HepG2 (cell line): Measurements from ENCODE around the gene ARMC10. TPM values are rescaled to one million over a fixed set of nuclear protein-coding genes. Genes with fewer than 3 reads are reported as not detected.

Experiments used
- ATAC-seq: fragments of 200-7000 bp; cut with Tn5 transposase; 3 replicates; pipeline ENCODE4 v1.9.1; 2020; ENCODE audit warnings: mild to moderate bottlenecking, moderate library complexity
- BruUV-seq: library from RNA; stranded (reverse); fragments of 400-500 nt; replicated peaks from 2 replicates; lab custom pipeline; 2021; lab: Mats Ljungman, UMichigan
- CTCF ChIA-PET: fragments of 300-600 bp; formaldehyde crosslinking; extraction: SDS; loops from one replicate; lab custom pipeline; 2021; ENCODE audit warnings: low total read pairs, inconsistent platforms, low intra/inter-chr PET ratio; lab: Yijun Ruan, JAX
- POLR2A ChIA-PET: fragments of 350-600 bp; sonication (Branson Sonifier 250); formaldehyde crosslinking; loops from one replicate; lab custom pipeline; 2020; ENCODE audit warnings: antibody characterized with exemption, inconsistent platforms; lab: Yijun Ruan, JAX
- DNase-seq: peaks from one replicate; pipeline ENCODE4 v3.0.0-alpha.2; 2015; ENCODE audit warnings: low spot score
- FAIRE-seq: peaks from 3 replicates; lab custom pipeline; 2011; peaks lifted over from hg19 to GRCh38; lab: Jason Lieb, UNC
- H2AFZ ChIP-seq: one replicate; pipeline ENCODE4 v1.6.1; 2011; ENCODE audit warnings: low read length, inconsistent platforms
- H3K27ac ChIP-seq: fragments of 300-600 bp; 3 replicates; pipeline ENCODE4 v1.8.0; 2011; ENCODE audit warnings: mixed run types, mild to moderate bottlenecking, mixed read lengths, low read length, inconsistent platforms; ENCODE audit not compliant: insufficient read depth; ENCODE audit errors: extremely low read length
- H3K27me3 ChIP-seq, 2 experiments: fragments of 200-600 bp in 1 of 2; 2 replicates in 1 of 2; 3 replicates in 1 of 2; pipeline versions ENCODE4 v1.6.0 to v1.8.0; 2011; ENCODE audit warnings: low read length in 2 of 2, mild to moderate bottlenecking in 2 of 2, moderate library complexity in 2 of 2, inconsistent platforms in 1 of 2; ENCODE audit not compliant: insufficient read depth in 2 of 2, control insufficient read depth in 1 of 2
- H3K36me3 ChIP-seq, 2 experiments: fragments of 200-600 bp in 1 of 2; replicated peaks in 1 of 2; 2 replicates in 1 of 2; 3 replicates in 1 of 2; pipeline versions ENCODE4 v1.5.1 to v1.8.0; 2011; ENCODE audit warnings: low read length in 2 of 2, inconsistent platforms in 1 of 2; ENCODE audit not compliant: insufficient read depth in 2 of 2, control insufficient read depth in 1 of 2
- H3K4me1 ChIP-seq: 2 replicates; pipeline ENCODE4 v1.5.1; 2012; ENCODE audit warnings: low read length, inconsistent platforms; ENCODE audit not compliant: insufficient read depth
- H3K4me2 ChIP-seq: 2 replicates; pipeline ENCODE4 v1.6.0; 2011; ENCODE audit warnings: low read depth, low read length, inconsistent platforms
- H3K4me3 ChIP-seq, 3 experiments: fragments of 200-600 bp in 1 of 3; sonication (generic), shearing (Covaris generic) in 1 of 3; replicated peaks in 1 of 3; 2 replicates each; pipeline ENCODE4 v1.5.1; 2011 to 2016; ENCODE audit warnings: low read length in 3 of 3, inconsistent platforms in 2 of 3, low read depth in 2 of 3, mild to moderate bottlenecking in 2 of 3, control low read depth in 1 of 3, mixed read lengths in 1 of 3; ENCODE audit not compliant: insufficient read depth in 1 of 3
- H3K79me2 ChIP-seq: one replicate; pipeline ENCODE4 v1.6.1; 2011; ENCODE audit warnings: low read length, inconsistent platforms; ENCODE audit not compliant: insufficient read depth
- H3K9ac ChIP-seq: 2 replicates; pipeline ENCODE4 v1.6.0; 2011; ENCODE audit warnings: mild to moderate bottlenecking, low read depth, low read length, inconsistent platforms; ENCODE audit not compliant: insufficient read depth
- H3K9me3 ChIP-seq: 2 replicates; pipeline ENCODE4 v1.5.1; 2012; ENCODE audit warnings: mild to moderate bottlenecking, low read length
- H4K20me1 ChIP-seq: 2 replicates; pipeline ENCODE4 v1.6.0; 2011; ENCODE audit warnings: inconsistent platforms, mild to moderate bottlenecking, low read length, moderate library complexity; ENCODE audit not compliant: insufficient read depth
- AKAP8 ChIP-seq: sonication (generic); formaldehyde crosslinking; IDR thresholded peaks from 2 replicates; pipeline ENCODE4 v1.5.1; 2020; ENCODE audit warnings: mild to moderate bottlenecking, missing genetic modification reagents
- EZH2 ChIP-seq: conservative IDR thresholded peaks from 2 replicates; pipeline ENCODE4 v1.6.1; 2012; ENCODE audit warnings: mild to moderate bottlenecking, low read depth, low read length, moderate library complexity
- FOXA3 ChIP-seq: IDR thresholded peaks from 2 replicates; pipeline ENCODE4 v1.6.1; 2016; ENCODE audit warnings: missing genetic modification reagents, missing compliant biosample characterization
- KDM6A ChIP-seq: IDR thresholded peaks from 2 replicates; pipeline ENCODE4 v1.6.1; 2016; ENCODE audit warnings: low read depth
- MZF1 ChIP-seq: sonication (generic); formaldehyde crosslinking; IDR thresholded peaks from 2 replicates; pipeline ENCODE4 v1.8.1; 2023; ENCODE audit warnings: mild to moderate bottlenecking, missing genetic modification reagents, borderline replicate concordance
- NAIF1 ChIP-seq: sonication (generic); formaldehyde crosslinking; IDR thresholded peaks from 2 replicates; pipeline ENCODE4 v1.5.0; 2020; ENCODE audit warnings: mild to moderate bottlenecking, missing genetic modification reagents, borderline replicate concordance
- NCOA2 ChIP-seq: sonication (generic); formaldehyde crosslinking; IDR thresholded peaks from 2 replicates; pipeline ENCODE4 v1.8.0; 2022; ENCODE audit warnings: inconsistent platforms
- NR1H2 ChIP-seq: sonication (generic); formaldehyde crosslinking; IDR thresholded peaks from 2 replicates; pipeline ENCODE4 v1.8.1; 2022; ENCODE audit warnings: low read depth, missing genetic modification reagents, borderline replicate concordance
- ZFP36 ChIP-seq: fragments of 150-350 bp; IDR thresholded peaks from 2 replicates; pipeline ENCODE4 v1.6.1; 2018; ENCODE audit warnings: borderline replicate concordance, low read length, low read depth; ENCODE audit not compliant: partially characterized antibody
- ZNF180 ChIP-seq: sonication (generic); formaldehyde crosslinking; IDR thresholded peaks from 2 replicates; pipeline ENCODE4 v1.4.0; 2020; ENCODE audit warnings: low read depth, missing genetic modification reagents, borderline replicate concordance
- ZNF235 ChIP-seq: sonication (generic); formaldehyde crosslinking; IDR thresholded peaks from 2 replicates; pipeline ENCODE4 v1.8.1; 2023; ENCODE audit warnings: mild to moderate bottlenecking, missing genetic modification reagents, borderline replicate concordance
- ZNF256 ChIP-seq: sonication (generic); formaldehyde crosslinking; conservative IDR thresholded peaks from 2 replicates; pipeline ENCODE4 v1.4.0; 2020; ENCODE audit warnings: missing genetic modification reagents
- ZNF629 ChIP-seq: sonication (generic); formaldehyde crosslinking; conservative IDR thresholded peaks from 2 replicates; pipeline ENCODE4 v1.5.0; 2020; ENCODE audit warnings: missing genetic modification reagents
- WGBS: methylation state at CpG from one replicate; pipeline ENCODE4 v1.1.6; 2017; ENCODE audit warnings: low lambda C conversion rate; 5-methylcytosine and 5-hydroxymethylcytosine counted together
- in situ Hi-C: cut with HindIII; loops from 2 replicates; pipeline ENCODE4 v1.10.0; 2017; ENCODE audit warnings: low pct_unique_long_range_greater_than_20kb; ENCODE audit not compliant: extremely low pct_ligation_motif_present
- intact Hi-C: fragments of 100-400 bp; cut with micrococcal nuclease; formaldehyde crosslinking; loops from one replicate; pipeline ENCODE4 v1.10.0; 2022; ENCODE audit not compliant: unreplicated experiment
- polyA plus RNA-seq, 8 experiments: library from polyadenylated mRNA; depleted of rRNA in 3 of 8; stranded (reverse) in 7 of 8; unstranded in 1 of 8; fragments of >200 nt; fragmentation: Illumina TruSeq in 4 of 8; extraction: Trizol in 4 of 8; gene quantifications; 2 replicates each; pipeline versions ENCODE4 v1.2.1 to v1.2.3, GENCODE V29; 2011 to 2016; ENCODE audit warnings: low read depth in 4 of 8, missing spikeins in 1 of 8, mixed read lengths in 1 of 8; ENCODE audit not compliant: insufficient read depth in 1 of 8
- total RNA-seq, 5 experiments: library from RNA; depleted of rRNA; stranded (reverse); fragments of >200 nt; fragmentation: Illumina TruSeq; extraction: Trizol; gene quantifications; 2 replicates each; pipeline ENCODE4 v1.2.3, GENCODE V29; 2016; ENCODE audit warnings: low read depth in 1 of 5
- TF ChIP-seq, protein P1 (sequence below): sonication (generic); formaldehyde crosslinking; IDR thresholded peaks from 2 replicates; pipeline ENCODE4 v1.8.1; 2022; ENCODE audit warnings: mild to moderate bottlenecking, missing genetic modification reagents
- TF ChIP-seq, protein P2 (sequence below): IDR thresholded peaks from 2 replicates; pipeline ENCODE4 v1.6.1; 2016
- TF ChIP-seq, protein P3 (sequence below): sonication (generic); formaldehyde crosslinking; IDR thresholded peaks from 2 replicates; pipeline ENCODE4 v1.4.0; 2020; ENCODE audit warnings: missing genetic modification reagents, borderline replicate concordance
- TF ChIP-seq, protein P4 (sequence below): sonication (generic); formaldehyde crosslinking; IDR thresholded peaks from 2 replicates; pipeline ENCODE4 v1.4.0; 2020; ENCODE audit warnings: missing genetic modification reagents

The ARMC10 gene
- total and polyA plus RNA-seq, 2 of the 13 experiments (the other 11 are each of a cell fraction or from before 2014, with no cell fraction given), result 11.3 to 23.7 TPM

DNA sequence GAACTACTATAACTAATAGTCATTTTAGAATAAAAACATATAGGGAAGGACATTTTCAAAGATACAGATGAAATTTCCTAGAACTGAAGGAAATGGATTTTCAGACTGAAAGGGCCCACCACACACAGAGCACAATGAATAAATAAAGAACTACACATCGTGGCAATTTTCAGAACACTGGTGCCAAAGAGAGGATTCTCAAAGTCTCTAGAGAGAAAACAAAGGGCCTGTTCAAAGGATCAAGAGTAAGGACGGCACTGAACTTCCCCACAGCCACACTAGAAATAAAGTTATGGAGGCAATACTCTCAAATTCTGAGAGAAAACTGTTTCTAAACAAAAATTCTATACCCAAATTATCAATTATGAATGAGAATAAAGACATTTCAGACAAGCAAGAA is 52.1 kb downstream of the ARMC10 start:
- in situ Hi-C loops (no loop called here), intact Hi-C loops (no loop called here)
- FAIRE-seq (no peak), ATAC-seq (no peak), DNase-seq (no peak)
- CTCF ChIA-PET, result no interaction called here
- H3K36me3 ChIP-seq, result peaks cover 5 to 27% of the 10 kb centered on the region in 2 experiments
- WGBS, result 79% methylated on average over 2 of the region's 2 CpGs
- no peak overlapping the region for H3K4me2 ChIP-seq
- H3K27me3 ChIP-seq, result no peaks in the 10 kb centered on the region
- no peak overlapping the region for H3K4me3 ChIP-seq
- POLR2A ChIA-PET, result no interaction called here
- no peak overlapping the region for H2AFZ ChIP-seq
- BruUV-seq, result no TSS peak
- H3K9me3 ChIP-seq, result no peaks in the 10 kb centered on the region
- H4K20me1 ChIP-seq, result no peaks in the 10 kb centered on the region
- H3K4me1 ChIP-seq, result peaks cover 31% of the 10 kb centered on the region
- H3K79me2 ChIP-seq, result no peaks in the 10 kb centered on the region
- H3K9ac ChIP-seq, result no peak overlapping the region
- no peak overlapping the region for H3K27ac ChIP-seq
- TF ChIP-seq KDM6A (CRISPR knock-in tag) (no peak), EZH2 (no peak), NR1H2 (CRISPR knock-in tag) (no peak), ZNF235 (no peak), AKAP8 (CRISPR knock-in tag) (no peak), ZNF180 (no peak), NAIF1 (CRISPR knock-in tag) (no peak), FOXA3 (CRISPR knock-in tag) (no peak), NCOA2 (no peak), ZNF629 (CRISPR knock-in tag) (no peak), ZFP36 (no peak), ZNF256 (CRISPR knock-in tag) (no peak), MZF1 (no peak)
- TF ChIP-seq, protein P1, sequence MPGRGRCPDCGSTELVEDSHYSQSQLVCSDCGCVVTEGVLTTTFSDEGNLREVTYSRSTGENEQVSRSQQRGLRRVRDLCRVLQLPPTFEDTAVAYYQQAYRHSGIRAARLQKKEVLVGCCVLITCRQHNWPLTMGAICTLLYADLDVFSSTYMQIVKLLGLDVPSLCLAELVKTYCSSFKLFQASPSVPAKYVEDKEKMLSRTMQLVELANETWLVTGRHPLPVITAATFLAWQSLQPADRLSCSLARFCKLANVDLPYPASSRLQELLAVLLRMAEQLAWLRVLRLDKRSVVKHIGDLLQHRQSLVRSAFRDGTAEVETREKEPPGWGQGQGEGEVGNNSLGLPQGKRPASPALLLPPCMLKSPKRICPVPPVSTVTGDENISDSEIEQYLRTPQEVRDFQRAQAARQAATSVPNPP (CRISPR knock-in tag), result no peak
- TF ChIP-seq, protein P2, sequence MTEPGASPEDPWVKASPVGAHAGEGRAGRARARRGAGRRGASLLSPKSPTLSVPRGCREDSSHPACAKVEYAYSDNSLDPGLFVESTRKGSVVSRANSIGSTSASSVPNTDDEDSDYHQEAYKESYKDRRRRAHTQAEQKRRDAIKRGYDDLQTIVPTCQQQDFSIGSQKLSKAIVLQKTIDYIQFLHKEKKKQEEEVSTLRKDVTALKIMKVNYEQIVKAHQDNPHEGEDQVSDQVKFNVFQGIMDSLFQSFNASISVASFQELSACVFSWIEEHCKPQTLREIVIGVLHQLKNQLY (CRISPR knock-in tag), result no peak
- TF ChIP-seq, protein P3, sequence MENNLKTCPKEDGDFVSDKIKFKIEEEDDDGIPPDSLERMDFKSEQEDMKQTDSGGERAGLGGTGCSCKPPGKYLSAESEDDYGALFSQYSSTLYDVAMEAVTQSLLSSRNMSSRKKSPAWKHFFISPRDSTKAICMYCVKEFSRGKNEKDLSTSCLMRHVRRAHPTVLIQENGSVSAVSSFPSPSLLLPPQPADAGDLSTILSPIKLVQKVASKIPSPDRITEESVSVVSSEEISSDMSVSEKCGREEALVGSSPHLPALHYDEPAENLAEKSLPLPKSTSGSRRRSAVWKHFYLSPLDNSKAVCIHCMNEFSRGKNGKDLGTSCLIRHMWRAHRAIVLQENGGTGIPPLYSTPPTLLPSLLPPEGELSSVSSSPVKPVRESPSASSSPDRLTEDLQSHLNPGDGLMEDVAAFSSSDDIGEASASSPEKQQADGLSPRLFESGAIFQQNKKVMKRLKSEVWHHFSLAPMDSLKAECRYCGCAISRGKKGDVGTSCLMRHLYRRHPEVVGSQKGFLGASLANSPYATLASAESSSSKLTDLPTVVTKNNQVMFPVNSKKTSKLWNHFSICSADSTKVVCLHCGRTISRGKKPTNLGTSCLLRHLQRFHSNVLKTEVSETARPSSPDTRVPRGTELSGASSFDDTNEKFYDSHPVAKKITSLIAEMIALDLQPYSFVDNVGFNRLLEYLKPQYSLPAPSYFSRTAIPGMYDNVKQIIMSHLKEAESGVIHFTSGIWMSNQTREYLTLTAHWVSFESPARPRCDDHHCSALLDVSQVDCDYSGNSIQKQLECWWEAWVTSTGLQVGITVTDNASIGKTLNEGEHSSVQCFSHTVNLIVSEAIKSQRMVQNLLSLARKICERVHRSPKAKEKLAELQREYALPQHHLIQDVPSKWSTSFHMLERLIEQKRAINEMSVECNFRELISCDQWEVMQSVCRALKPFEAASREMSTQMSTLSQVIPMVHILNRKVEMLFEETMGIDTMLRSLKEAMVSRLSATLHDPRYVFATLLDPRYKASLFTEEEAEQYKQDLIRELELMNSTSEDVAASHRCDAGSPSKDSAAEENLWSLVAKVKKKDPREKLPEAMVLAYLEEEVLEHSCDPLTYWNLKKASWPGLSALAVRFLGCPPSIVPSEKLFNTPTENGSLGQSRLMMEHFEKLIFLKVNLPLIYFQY (CRISPR knock-in tag), result no peak
- TF ChIP-seq, protein P4, sequence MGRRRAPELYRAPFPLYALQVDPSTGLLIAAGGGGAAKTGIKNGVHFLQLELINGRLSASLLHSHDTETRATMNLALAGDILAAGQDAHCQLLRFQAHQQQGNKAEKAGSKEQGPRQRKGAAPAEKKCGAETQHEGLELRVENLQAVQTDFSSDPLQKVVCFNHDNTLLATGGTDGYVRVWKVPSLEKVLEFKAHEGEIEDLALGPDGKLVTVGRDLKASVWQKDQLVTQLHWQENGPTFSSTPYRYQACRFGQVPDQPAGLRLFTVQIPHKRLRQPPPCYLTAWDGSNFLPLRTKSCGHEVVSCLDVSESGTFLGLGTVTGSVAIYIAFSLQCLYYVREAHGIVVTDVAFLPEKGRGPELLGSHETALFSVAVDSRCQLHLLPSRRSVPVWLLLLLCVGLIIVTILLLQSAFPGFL, result no peak
